K562 (cell line): ENCODE measurements around the gene TMEM168. TPM values are rescaled to one million over a fixed set of nuclear protein-coding genes. Genes with fewer than 3 reads are reported as not detected.
A peak's percentile ranks its signal among the peaks of the same experiment; 100 is the strongest.

Experiments
- ARID1B ChIP-seq: fragments of 450-650 bp; IDR thresholded peaks from 2 replicates; pipeline ENCODE4 v1.6.1; 2016; ENCODE audit warnings: antibody characterized with exemption, mild to moderate bottlenecking, inconsistent platforms
- CBFA2T2 ChIP-seq: fragments of 450-650 bp; conservative IDR thresholded peaks from 2 replicates; pipeline ENCODE4 v1.6.1; 2017; ENCODE audit warnings: mild to moderate bottlenecking
- CGGBP1 ChIP-seq: fragments of 250-450 bp; sonication (Bioruptor Pico); IDR thresholded peaks from 2 replicates; pipeline ENCODE4 v1.9.0; 2021; ENCODE audit warnings: mild to moderate bottlenecking
- CHD4 ChIP-seq: fragments of 200-600 bp; sonication (generic); IDR thresholded peaks from 3 replicates; pipeline ENCODE4 v1.6.1; 2012; ENCODE audit warnings: low read depth, mild to moderate bottlenecking, mixed read lengths, low read length, inconsistent platforms; ENCODE audit not compliant: insufficient read depth, insufficient replicate concordance, poor library complexity, severe bottlenecking
- ESRRB ChIP-seq: fragments of 250-450 bp; sonication (Bioruptor Pico); IDR thresholded peaks from 2 replicates; pipeline ENCODE4 v1.5.0; 2020; ENCODE audit warnings: mild to moderate bottlenecking, moderate library complexity, borderline replicate concordance
- ETS2 ChIP-seq: IDR thresholded peaks from 2 replicates; pipeline ENCODE4 v1.6.1; 2016; ENCODE audit warnings: borderline replicate concordance, missing genetic modification characterization, mild to moderate bottlenecking, moderate library complexity, missing compliant biosample characterization; ENCODE audit not compliant: poor library complexity, severe bottlenecking
- HIVEP1 ChIP-seq: fragments of 250-450 bp; sonication (Bioruptor Pico); IDR thresholded peaks from 2 replicates; pipeline ENCODE4 v1.4.0; 2020; ENCODE audit warnings: mild to moderate bottlenecking
- MAFK ChIP-seq: IDR thresholded peaks from 2 replicates; pipeline ENCODE4 v1.6.1; 2011; ENCODE audit warnings: low read length, improper control_type of control experiment
- NELFE ChIP-seq: IDR thresholded peaks from 2 replicates; pipeline ENCODE4 v1.6.1; 2011; ENCODE audit warnings: mild to moderate bottlenecking; ENCODE audit not compliant: insufficient read depth, insufficient read length
- OTX1 ChIP-seq: fragments of 450-650 bp; formaldehyde crosslinking; IDR thresholded peaks from 2 replicates; pipeline ENCODE4 v1.4.0; 2022; ENCODE audit warnings: mild to moderate bottlenecking
- PBX2 ChIP-seq, 2 experiments: IDR thresholded peaks in 1 of 2; conservative IDR thresholded peaks in 1 of 2; 2 replicates each; pipeline ENCODE4 v1.6.1; 2016; ENCODE audit warnings: low read depth in 2 of 2, mild to moderate bottlenecking in 1 of 2, missing compliant biosample characterization in 1 of 2, missing genetic modification characterization in 1 of 2, moderate library complexity in 1 of 2
- PCBP2 ChIP-seq: fragments of 200-400 bp; formaldehyde crosslinking; IDR thresholded peaks from 2 replicates; pipeline ENCODE4 v1.6.1; 2018; ENCODE audit warnings: low read length, low read depth, mild to moderate bottlenecking, moderate library complexity; ENCODE audit not compliant: poor library complexity, severe bottlenecking
- PRDM10 ChIP-seq: fragments of 450-650 bp; IDR thresholded peaks from 2 replicates; pipeline ENCODE4 v1.6.1; 2018; ENCODE audit not compliant: partially characterized antibody
- RBM34 ChIP-seq: fragments of 200-400 bp; formaldehyde crosslinking; IDR thresholded peaks from 2 replicates; pipeline ENCODE4 v1.6.1; 2018; ENCODE audit warnings: low read length, borderline replicate concordance; ENCODE audit not compliant: insufficient read depth
- RUNX1 ChIP-seq: sonication (generic); IDR thresholded peaks from 2 replicates; pipeline ENCODE4 v1.6.1; 2016; ENCODE audit warnings: antibody characterized with exemption, low read depth
- SP1 ChIP-seq: sonication (generic); formaldehyde crosslinking; IDR thresholded peaks from 2 replicates; pipeline ENCODE4 v1.8.1; 2022; ENCODE audit warnings: mild to moderate bottlenecking, missing genetic modification reagents
- TAF9B ChIP-seq: fragments of 450-650 bp; IDR thresholded peaks from 2 replicates; pipeline ENCODE4 v1.6.1; 2018; ENCODE audit warnings: mild to moderate bottlenecking; ENCODE audit not compliant: partially characterized antibody
- XRCC4 ChIP-seq: IDR thresholded peaks from one replicate; pipeline ENCODE4 v1.6.1; 2011; ENCODE audit not compliant: insufficient read depth, insufficient read length; ENCODE audit errors: extremely low read depth
- ZNF586 ChIP-seq: fragments of 450-650 bp; formaldehyde crosslinking; conservative IDR thresholded peaks from 2 replicates; pipeline ENCODE4 v1.4.0; 2020; ENCODE audit warnings: mild to moderate bottlenecking, moderate library complexity
- polyA plus RNA-seq, 8 experiments: library from polyadenylated mRNA; depleted of rRNA in 4 of 8; stranded (reverse) in 5 of 8; unstranded in 3 of 8; fragments of >200 nt; fragmentation: Nextera tagmentation in 2 of 8; fragmentation: Illumina TruSeq in 1 of 8; extraction: Ambion mirVana in 2 of 8; extraction: Trizol in 1 of 8; gene quantifications; 2 replicates each; pipeline versions ENCODE4 v1.2.1 to v1.2.3, GENCODE V29; 2011 to 2014; ENCODE audit warnings: inconsistent platforms in 1 of 8, missing spikeins in 1 of 8
- total RNA-seq, 7 experiments: library from RNA; depleted of rRNA in 6 of 7; stranded (reverse); fragments of >200 nt in 6 of 7; fragmentation: Illumina TruSeq in 2 of 7; extraction: Trizol in 2 of 7; gene quantifications; 2 replicates each; pipeline versions ENCODE4 v1.2.1 to v1.2.3, GENCODE V29; 2011 to 2021; ENCODE audit warnings: low replicate concordance in 1 of 7
- TF ChIP-seq, protein P1 (sequence below): fragments of 450-650 bp; IDR thresholded peaks from 2 replicates; pipeline ENCODE4 v1.6.1; 2016; ENCODE audit warnings: borderline replicate concordance

The TMEM168 gene
- total and polyA plus RNA-seq, 9 of the 15 experiments (the other 6 are each of a cell fraction or from before 2014, with no cell fraction given) = 19.7 to 50.7 (median 25.4) TPM

- no peak for TF ChIP-seq RUNX1
- no peak for TF ChIP-seq ESRRB
- no peak for TF ChIP-seq PRDM10
- TF ChIP-seq ZNF586 (CRISPR knock-in tag) = no peak
- TF ChIP-seq CBFA2T2 = no peak
- no peak for TF ChIP-seq OTX1
- no peak for TF ChIP-seq PBX2 (CRISPR knock-in tag; IDR thresholded peaks at IDR 0.05; ENCODE audit: low read depth)
- peak; percentile 77 for TF ChIP-seq PBX2 (tag; conservative IDR thresholded peaks at IDR 0.05; ENCODE audit: low read depth)
- no peak for TF ChIP-seq MAFK
- TF ChIP-seq TAF9B = no peak
- peak; percentile 29; the same call in 1 of the 2 replicates for TF ChIP-seq SP1 (CRISPR knock-in tag)
- no peak for TF ChIP-seq HIVEP1 (CRISPR knock-in tag)
- TF ChIP-seq PCBP2 = no peak
- TF ChIP-seq ETS2 (tag) = no peak
- TF ChIP-seq CGGBP1 (CRISPR knock-in tag) = no peak
- TF ChIP-seq, protein P1, sequence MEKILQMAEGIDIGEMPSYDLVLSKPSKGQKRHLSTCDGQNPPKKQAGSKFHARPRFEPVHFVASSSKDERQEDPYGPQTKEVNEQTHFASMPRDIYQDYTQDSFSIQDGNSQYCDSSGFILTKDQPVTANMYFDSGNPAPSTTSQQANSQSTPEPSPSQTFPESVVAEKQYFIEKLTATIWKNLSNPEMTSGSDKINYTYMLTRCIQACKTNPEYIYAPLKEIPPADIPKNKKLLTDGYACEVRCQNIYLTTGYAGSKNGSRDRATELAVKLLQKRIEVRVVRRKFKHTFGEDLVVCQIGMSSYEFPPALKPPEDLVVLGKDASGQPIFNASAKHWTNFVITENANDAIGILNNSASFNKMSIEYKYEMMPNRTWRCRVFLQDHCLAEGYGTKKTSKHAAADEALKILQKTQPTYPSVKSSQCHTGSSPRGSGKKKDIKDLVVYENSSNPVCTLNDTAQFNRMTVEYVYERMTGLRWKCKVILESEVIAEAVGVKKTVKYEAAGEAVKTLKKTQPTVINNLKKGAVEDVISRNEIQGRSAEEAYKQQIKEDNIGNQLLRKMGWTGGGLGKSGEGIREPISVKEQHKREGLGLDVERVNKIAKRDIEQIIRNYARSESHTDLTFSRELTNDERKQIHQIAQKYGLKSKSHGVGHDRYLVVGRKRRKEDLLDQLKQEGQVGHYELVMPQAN = no peak
- TF ChIP-seq ARID1B = no peak
- TF ChIP-seq RBM34 = no peak
- TF ChIP-seq NELFE = no peak
- no peak for TF ChIP-seq XRCC4
- TF ChIP-seq CHD4 = no peak
Observed at GRCh38 chr7:112790586-112791003, 402 bp upstream of the TMEM168 start (continued).
